ENCODE data around the gene WDR90.
"Not testable (repeated sequence)": the region's sequence is repeated elsewhere in the genome, so short reads cannot be mapped to it uniquely, and the experiment has no call there.

Gene WDR90

DNA sequence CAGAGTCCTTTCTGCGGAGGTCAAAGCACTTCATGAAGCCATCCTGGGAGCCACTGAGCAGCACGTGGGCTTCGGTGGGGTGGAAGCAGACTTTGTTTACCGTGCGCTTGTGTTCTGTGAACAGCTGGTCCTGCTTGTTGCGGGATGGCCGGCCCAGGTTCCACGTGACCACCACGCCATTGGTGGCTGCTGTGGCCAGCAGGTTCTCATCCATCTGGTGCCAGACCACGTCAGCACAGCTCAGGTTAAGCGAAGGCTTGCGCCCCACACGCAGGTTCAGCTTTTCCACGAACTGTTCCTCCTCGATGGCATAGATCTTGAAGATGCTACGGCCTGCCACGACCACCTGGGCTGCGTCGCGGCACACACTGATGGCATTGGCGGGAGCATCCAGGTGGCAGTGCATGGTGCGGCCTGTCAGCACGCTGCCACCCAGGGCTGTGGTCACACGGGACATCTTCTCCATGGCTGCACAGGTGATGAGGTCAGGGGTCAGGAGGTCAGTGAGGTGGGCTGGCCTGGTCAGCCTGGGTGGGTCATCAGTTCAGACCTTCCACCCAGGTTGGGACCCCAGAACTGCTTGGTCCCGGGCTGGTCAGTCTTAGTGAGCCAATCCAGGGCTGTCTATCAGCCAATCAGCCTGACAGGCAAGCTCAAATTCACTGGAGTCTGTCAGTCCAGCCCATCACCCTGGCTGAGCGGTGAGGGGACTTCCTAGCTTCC lies 40.2 kb downstream of the WDR90 start:
- DNase-seq (ENCODE audit: low read depth in 2 of 2): no peak

DNA sequence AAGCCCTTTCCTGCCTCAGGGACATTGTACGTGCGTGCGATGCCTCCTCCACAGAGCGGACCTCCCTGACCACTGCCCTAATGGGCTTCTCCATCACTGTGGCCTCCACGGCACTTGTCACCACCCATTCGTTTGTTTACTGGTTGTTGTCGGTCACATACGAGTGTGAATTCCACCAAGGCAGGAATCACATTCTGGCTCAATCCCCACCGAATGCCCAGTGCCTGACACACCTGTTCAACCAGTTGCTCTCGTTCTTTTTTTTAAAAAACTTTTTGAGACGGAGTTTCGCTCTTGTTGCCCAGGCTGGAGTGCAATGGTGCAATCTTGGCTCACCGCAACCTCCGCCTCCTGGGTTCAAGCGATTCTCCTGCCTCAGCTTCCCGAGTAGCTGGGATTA lies 42.1 kb downstream of the WDR90 start:
- DNase-seq (ENCODE audit: low read depth in 2 of 2): not testable (repeated sequence)

- no peak for DNase-seq (ENCODE audit: low read depth in 2 of 2)
These were observed 43.4 kb downstream of the WDR90 start for GRCh38 chr16:692356-693108.

- DNase-seq (ENCODE audit: low read depth in 2 of 2): no peak
These were observed 44.2 kb downstream of the WDR90 start for GRCh38 chr16:693364-693763.

DNA sequence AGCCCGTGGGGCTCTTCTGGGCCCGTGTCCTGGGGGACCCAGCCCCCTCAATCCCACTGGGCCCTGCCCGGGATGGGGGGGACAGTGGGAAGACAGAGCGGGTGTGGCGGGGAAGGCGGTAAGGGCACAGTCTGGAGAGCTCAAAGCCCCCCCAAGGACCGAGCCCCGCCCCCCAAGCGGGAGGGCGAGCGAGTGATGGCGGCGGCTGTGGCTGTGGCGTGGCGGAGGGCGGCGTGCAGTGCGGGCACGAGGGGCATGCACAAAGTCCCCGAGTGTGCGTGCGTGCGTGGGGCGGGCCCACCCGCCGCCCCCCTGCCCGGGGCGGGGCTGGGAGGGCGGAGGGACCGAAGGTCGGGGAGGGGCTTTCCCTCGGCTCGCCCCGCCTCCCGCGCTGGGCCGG lies 44.6 kb downstream of the WDR90 start:
- no peak for DNase-seq (ENCODE audit: low read depth in 2 of 2)

GRCh38 chr16:694187-694862 lies 45.2 kb downstream of the WDR90 start:
- no peak for DNase-seq (ENCODE audit: low read depth in 2 of 2)

GRCh38 chr16:694863-695354 lies 45.7 kb downstream of the WDR90 start:
- no peak for DNase-seq (ENCODE audit: low read depth in 2 of 2)

GRCh38 chr16:695355-696089 lies 46.4 kb downstream of the WDR90 start:
- DNase-seq (ENCODE audit: low read depth in 2 of 2): peak; percentile 66 to 67

DNA sequence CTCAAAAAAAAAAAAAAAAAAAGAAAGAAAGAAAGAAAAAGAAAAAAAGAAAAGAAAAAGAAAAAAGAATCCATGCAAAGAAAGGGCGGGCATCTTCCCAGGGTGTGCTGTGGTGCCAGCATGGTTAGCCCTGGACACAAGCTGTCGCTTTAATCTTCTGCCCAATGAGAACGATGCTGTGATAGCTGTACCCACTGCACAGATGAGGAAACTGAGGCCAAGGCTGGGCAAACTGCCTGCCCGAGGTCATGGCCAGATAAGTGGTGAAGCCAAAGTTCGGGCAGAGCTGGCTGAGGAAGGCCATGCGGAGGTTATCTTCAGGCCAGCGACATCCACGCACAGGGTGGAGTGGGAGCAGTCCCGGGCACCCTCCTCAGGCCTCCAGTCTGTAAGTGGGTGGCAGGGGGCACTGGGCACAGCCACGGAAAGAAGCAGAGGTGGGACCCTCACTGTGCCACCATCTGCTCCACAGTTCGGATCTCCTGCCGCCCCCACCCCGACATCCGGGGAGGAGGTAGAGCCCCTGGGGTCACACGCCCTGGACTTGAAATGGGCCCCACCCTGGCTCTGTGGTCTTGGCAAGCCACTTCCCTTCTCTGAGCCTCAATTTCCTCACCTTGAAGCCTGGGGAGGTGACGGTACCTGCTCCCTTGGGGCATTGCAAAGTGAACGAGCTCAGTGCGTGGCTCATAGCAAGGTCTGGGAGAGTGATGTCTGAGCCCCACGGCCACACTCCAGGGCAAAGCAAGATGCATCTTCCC lies 49.9 kb downstream of the WDR90 start:
- no peak for DNase-seq (ENCODE audit: low read depth in 2 of 2)

DNA sequence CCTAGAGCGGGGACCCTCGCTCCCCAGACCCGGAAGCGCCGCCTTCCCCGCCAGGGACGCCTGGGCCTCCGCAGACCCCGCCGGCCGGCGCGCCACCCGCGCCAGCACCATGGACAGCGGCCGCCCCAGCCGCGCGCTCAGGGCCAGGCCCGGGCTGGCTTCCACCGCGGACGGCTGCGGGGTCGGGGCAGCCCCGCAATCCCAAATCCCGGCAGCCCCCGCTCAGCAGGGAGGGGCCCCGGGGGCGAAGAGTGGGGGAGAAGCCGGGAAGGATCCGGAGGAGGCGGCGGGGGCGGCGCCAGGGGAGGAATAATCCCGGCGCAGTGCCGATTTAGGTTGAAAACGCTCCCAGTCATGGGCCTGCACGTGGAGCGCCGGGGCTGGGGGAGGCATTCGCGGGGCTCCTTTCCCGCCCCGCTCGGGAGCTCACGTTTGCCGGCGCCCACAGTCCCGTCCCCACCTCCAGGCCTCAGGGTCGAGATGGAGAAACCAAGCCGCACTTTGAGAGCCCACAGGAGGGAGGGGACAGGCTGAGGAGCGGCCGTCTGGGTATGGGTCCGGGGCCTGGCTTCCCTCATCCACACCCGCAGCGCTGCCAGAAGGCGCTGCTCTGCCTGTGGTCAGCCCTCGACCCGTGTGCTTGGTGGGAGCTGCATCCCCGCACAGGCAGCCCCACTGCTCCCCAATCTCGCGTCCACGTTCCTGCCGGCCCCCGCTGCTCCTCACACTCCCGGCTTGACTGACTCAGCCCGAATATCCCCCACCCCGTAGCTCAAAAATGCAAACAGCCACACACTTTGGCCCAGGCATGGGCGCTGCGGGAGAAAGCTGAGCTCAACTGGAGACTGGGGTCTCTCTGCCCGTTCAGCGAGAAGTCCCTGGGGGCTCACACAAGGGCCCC lies 51.8 kb downstream of the WDR90 start:
- peak in 1 of 2 donors; percentile 50 for DNase-seq (ENCODE audit: low read depth in 2 of 2)

- no peak for DNase-seq (ENCODE audit: low read depth in 2 of 2)
These were observed 53.2 kb downstream of the WDR90 start for GRCh38 chr16:702341-702740.

- DNase-seq (ENCODE audit: low read depth in 2 of 2): no peak
These were observed 54.2 kb downstream of the WDR90 start for GRCh38 chr16:703406-703805.

GRCh38 chr16:704047-704446 lies 54.9 kb downstream of the WDR90 start:
- DNase-seq (ENCODE audit: low read depth in 2 of 2): no peak

DNA sequence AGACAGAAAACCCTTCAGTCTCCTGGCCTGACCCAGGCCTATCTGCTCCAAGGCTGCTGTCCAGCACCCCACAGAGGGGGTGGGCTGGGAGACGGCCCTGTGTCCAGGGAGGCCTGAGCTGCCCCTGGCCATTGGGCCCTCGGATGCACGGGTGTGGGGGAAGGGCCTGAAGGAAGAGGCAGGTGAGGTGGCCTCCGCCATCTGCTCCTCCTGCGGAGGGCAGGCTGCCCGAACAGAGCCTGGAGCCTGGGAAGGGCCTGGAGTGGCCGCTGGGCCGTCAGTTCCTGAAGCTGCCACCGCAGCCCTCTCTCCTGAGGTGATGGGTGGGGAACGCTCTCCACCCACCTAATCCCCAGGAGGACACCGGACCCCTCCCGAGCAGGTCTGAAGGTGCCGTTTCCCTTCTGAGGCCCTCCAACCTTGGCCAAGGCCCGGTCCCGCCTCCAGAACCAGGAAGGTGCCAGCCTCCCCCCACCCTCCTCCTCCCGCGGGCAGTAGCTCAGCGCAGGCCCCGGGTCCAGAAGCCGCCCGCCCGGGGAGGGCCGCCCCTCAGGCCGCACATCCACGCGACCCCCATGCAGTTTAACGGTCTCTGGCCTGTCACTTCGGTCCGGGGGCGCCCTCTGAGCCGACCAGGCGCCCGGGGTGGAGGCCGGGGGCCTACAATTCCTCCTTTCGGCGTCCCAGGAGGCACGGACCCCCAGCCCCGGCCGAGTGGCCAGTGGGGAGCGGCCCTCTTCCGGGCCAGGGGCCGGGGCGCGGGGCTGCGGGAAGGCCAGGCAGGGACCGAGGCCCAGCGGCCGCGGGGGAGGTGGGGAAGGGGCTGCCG lies 55.6 kb downstream of the WDR90 start:
- no peak for DNase-seq (ENCODE audit: low read depth in 2 of 2)

DNA sequence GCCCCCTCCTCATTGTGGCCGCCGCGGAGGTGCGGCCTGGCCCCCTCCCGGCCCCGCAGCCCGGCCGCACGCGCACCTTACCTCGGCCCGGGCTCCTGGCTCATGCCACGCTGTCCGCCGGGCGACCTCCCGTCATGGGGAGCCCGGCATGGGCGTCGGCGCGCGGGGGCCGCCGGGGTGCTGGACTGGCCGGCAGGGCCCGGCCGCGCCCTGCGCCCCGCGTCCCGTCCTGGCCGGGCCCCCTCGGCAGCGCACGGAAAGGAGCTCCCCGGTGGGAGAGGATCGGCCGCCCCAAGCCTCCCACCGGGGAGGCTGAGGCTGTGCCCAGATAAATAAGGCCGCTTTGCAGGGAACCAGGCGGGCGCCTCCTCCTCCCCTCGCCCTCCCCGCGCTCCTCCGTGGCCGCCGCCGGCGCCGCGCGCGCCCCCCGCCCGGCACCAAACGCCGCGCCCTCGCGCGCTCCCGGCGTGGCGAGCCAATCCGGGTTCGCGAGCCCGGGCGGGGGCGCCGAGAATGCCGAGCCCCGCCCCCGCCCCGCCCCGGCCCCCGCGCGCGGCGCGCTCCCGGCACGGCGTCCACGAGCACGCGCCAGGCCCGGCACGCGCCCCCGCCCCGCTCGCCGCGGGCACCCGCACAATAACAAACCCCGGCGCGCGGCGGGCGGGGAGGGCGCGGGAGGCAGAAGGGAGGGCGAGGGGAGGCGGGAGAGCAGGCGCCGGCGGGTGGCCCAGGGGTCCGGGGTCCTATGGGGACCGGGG lies 56.4 kb downstream of the WDR90 start, which contains the start of gene FBXL16:
TSS of gene FBXL16 (minus strand) at position 371 of the 758 bp plus-strand sequence. CDS start 8,396 bp downstream, outside the sequence.
- DNase-seq (ENCODE audit: low read depth in 2 of 2): no peak

DNA sequence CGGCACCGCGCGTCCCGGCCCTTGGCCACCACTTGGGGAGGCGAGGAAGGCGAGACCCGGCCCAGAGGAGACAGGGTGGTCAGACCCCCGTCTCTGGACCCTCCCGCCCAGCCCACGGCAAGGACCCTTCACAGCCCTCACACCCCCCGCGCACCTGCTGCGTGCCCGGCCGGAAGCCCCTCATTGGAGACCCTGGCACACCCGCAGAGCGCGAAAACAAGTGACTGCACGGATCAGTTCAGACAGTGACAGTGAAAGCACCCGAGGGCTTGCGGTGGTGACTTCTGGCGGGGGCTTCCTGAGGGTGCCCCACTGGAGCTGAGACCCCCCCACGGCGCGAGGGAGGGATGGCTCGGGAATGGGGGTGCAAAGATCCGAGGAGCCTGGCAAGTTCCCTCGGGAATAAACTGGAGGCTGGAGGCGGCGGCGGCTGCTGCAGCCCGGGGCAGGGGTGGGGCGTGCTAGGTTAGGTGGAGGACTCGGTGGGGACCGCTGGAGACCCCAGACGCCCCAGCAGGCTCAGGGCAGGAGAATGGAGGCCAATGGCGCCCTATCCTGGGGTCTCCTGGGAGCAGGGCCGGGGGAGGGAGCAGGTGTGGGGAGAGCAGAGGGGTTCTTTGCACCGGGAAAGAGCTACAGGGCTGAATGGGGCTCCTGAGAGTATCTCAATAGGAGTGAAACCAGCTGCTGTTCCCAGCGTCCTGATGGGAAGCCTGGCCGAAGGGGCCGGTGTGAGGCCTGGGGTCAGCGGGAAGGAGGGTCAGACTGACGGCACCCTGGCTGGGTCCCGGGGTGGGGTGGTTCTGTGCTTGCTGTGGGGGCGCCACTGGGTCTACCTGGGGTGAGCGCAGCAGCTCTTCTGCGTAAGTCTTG lies 57.3 kb downstream of the WDR90 start:
- DNase-seq (ENCODE audit: low read depth in 2 of 2): no peak

- DNase-seq (ENCODE audit: low read depth in 2 of 2): no peak
These were observed 57.9 kb downstream of the WDR90 start for GRCh38 chr16:707062-707538.
